K562 (cell line): Measurements from ENCODE around the gene LIPH. TPM values are rescaled to one million over a fixed set of nuclear protein-coding genes. Genes with fewer than 3 reads are reported as not detected.
A peak's percentile ranks its signal among the peaks of the same experiment; 100 is the strongest.

Experiments
- BHLHE40 ChIP-seq: IDR thresholded peaks from 2 replicates; pipeline ENCODE4 v1.6.1; 2011; ENCODE audit warnings: low read length, improper control_type of control experiment
- CTCFL ChIP-seq: IDR thresholded peaks from 2 replicates; pipeline ENCODE4 v1.6.1; 2011; ENCODE audit warnings: borderline replicate concordance, low read depth, mild to moderate bottlenecking, moderate library complexity, low read length; ENCODE audit not compliant: insufficient read depth, poor library complexity, severe bottlenecking
- FOXK1 ChIP-seq: sonication (generic); formaldehyde crosslinking; IDR thresholded peaks from 2 replicates; pipeline ENCODE4 v1.8.0; 2022; ENCODE audit warnings: missing genetic modification reagents, mild to moderate bottlenecking, borderline replicate concordance
- HNRNPK ChIP-seq: fragments of 200-400 bp; formaldehyde crosslinking; IDR thresholded peaks from one replicate; pipeline ENCODE4 v1.6.1; 2018; ENCODE audit warnings: mild to moderate bottlenecking, low read depth, low read length; ENCODE audit not compliant: poor library complexity, severe bottlenecking
- HOXB6 ChIP-seq: fragments of 250-450 bp; sonication (Bioruptor Pico); IDR thresholded peaks from 2 replicates; pipeline ENCODE4 v1.5.1; 2022; ENCODE audit warnings: mild to moderate bottlenecking, borderline replicate concordance
- ILK ChIP-seq: fragments of 450-650 bp; IDR thresholded peaks from 2 replicates; pipeline ENCODE4 v1.6.1; 2016; ENCODE audit warnings: missing genetic modification characterization, low read depth, mild to moderate bottlenecking, missing compliant biosample characterization, moderate library complexity, borderline replicate concordance
- LARP7 ChIP-seq: fragments of 450-650 bp; IDR thresholded peaks from 2 replicates; pipeline ENCODE4 v1.6.1; 2016
- MECOM ChIP-seq: fragments of 250-450 bp; sonication (Bioruptor Pico); IDR thresholded peaks from 2 replicates; pipeline ENCODE4 v1.8.0; 2022; ENCODE audit warnings: inconsistent platforms
- MITF ChIP-seq: IDR thresholded peaks from 2 replicates; pipeline ENCODE4 v1.6.1; 2014; ENCODE audit warnings: antibody characterized with exemption
- NR1H2 ChIP-seq: sonication (generic); formaldehyde crosslinking; IDR thresholded peaks from 2 replicates; pipeline ENCODE4 v1.4.0; 2020; ENCODE audit warnings: mild to moderate bottlenecking, missing genetic modification reagents
- SMARCE1 ChIP-seq: fragments of 450-650 bp; IDR thresholded peaks from 2 replicates; pipeline ENCODE4 v1.7.1; 2016; ENCODE audit warnings: mild to moderate bottlenecking
- TEAD4 ChIP-seq, 2 experiments: sonication (generic) in 1 of 2; formaldehyde crosslinking in 1 of 2; IDR thresholded peaks; 2 replicates each; pipeline versions ENCODE4 v1.6.1 to v1.8.0; 2012 to 2022; ENCODE audit warnings: borderline replicate concordance in 1 of 2, inconsistent platforms in 1 of 2, low read length in 1 of 2, mild to moderate bottlenecking in 1 of 2, missing genetic modification reagents in 1 of 2
- ZBTB7A ChIP-seq: IDR thresholded peaks from 2 replicates; pipeline ENCODE4 v1.6.1; 2011; ENCODE audit warnings: low read depth, mild to moderate bottlenecking, low read length, moderate library complexity, borderline replicate concordance; ENCODE audit not compliant: control insufficient read depth
- ZNF184 ChIP-seq: sonication (generic); formaldehyde crosslinking; IDR thresholded peaks from 2 replicates; pipeline ENCODE4 v1.5.0; 2020; ENCODE audit warnings: missing genetic modification reagents
- ZNF655 ChIP-seq: fragments of 250-450 bp; sonication (Bioruptor Pico); IDR thresholded peaks from 2 replicates; pipeline ENCODE4 v1.5.0; 2021
- polyA plus RNA-seq, 8 experiments: library from polyadenylated mRNA; depleted of rRNA in 4 of 8; stranded (reverse) in 5 of 8; unstranded in 3 of 8; fragments of >200 nt; fragmentation: Nextera tagmentation in 2 of 8; fragmentation: Illumina TruSeq in 1 of 8; extraction: Ambion mirVana in 2 of 8; extraction: Trizol in 1 of 8; gene quantifications; 2 replicates each; pipeline versions ENCODE4 v1.2.1 to v1.2.3, GENCODE V29; 2011 to 2014; ENCODE audit warnings: inconsistent platforms in 1 of 8, missing spikeins in 1 of 8
- total RNA-seq, 7 experiments: library from RNA; depleted of rRNA in 6 of 7; stranded (reverse); fragments of >200 nt in 6 of 7; fragmentation: Illumina TruSeq in 2 of 7; extraction: Trizol in 2 of 7; gene quantifications; 2 replicates each; pipeline versions ENCODE4 v1.2.1 to v1.2.3, GENCODE V29; 2011 to 2021; ENCODE audit warnings: low replicate concordance in 1 of 7
- TF ChIP-seq, protein P1 (sequence below): sonication (generic); formaldehyde crosslinking; IDR thresholded peaks from 2 replicates; pipeline ENCODE4 v1.8.1; 2023; ENCODE audit warnings: mild to moderate bottlenecking, missing genetic modification reagents
- TF ChIP-seq, protein P2 (sequence below): fragments of 450-650 bp; IDR thresholded peaks from 2 replicates; pipeline ENCODE4 v1.6.1; 2016
- TF ChIP-seq, protein P3 (sequence below): IDR thresholded peaks from 2 replicates; pipeline ENCODE4 v1.6.1; 2012; ENCODE audit warnings: low read depth, low read length, improper control_type of control experiment, borderline replicate concordance

LIPH gene
- total and polyA plus RNA-seq, 9 of the 15 experiments (the other 6 are each of a cell fraction or from before 2014, with no cell fraction given): 0.73 to 1.8 (median 1.3) TPM

DNA sequence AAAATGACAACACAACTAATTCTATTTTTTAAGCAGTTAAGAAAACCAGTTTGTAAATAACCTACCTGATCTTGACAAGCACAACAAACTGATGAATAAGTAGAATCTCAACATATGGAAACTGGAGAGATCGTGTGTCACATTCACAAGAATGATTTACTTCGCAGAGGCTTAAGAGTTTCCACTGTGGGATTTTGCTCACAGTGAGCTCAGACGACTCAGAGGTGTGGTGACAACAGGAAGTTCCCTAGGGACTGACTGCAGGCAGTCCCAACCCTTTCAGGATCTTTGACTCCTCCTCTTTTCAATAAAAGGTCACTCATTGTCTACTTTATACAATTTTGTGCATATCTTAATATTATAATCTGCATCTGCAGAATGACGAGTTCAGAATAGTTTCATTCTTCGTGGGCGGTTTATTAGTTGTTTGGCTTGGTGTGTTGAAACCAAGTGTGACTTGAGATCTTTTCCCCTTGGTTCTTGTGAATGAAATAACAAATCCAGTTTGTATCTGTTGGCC, at the start of gene LIPH (continued):
- TF ChIP-seq, protein P1, sequence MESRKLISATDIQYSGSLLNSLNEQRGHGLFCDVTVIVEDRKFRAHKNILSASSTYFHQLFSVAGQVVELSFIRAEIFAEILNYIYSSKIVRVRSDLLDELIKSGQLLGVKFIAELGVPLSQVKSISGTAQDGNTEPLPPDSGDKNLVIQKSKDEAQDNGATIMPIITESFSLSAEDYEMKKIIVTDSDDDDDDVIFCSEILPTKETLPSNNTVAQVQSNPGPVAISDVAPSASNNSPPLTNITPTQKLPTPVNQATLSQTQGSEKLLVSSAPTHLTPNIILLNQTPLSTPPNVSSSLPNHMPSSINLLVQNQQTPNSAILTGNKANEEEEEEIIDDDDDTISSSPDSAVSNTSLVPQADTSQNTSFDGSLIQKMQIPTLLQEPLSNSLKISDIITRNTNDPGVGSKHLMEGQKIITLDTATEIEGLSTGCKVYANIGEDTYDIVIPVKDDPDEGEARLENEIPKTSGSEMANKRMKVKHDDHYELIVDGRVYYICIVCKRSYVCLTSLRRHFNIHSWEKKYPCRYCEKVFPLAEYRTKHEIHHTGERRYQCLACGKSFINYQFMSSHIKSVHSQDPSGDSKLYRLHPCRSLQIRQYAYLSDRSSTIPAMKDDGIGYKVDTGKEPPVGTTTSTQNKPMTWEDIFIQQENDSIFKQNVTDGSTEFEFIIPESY (CRISPR knock-in tag): no peak
- TF ChIP-seq ZBTB7A (no peak), NR1H2 (CRISPR knock-in tag) (no peak), LARP7 (no peak), ILK (tag) (no peak), ZNF184 (CRISPR knock-in tag) (no peak), CTCFL (no peak), SMARCE1 (no peak), FOXK1 (CRISPR knock-in tag) (no peak), HOXB6 (no peak), TEAD4 (IDR thresholded peaks at IDR 0.05; ENCODE audit: low read length) (no peak), TEAD4 (CRISPR knock-in tag; IDR thresholded peaks at IDR 0.05; ENCODE audit: borderline replicate concordance) (no peak), HNRNPK (no peak), MECOM (CRISPR knock-in tag) (no peak), MITF (no peak), BHLHE40 (no peak), ZNF655 (CRISPR knock-in tag) (no peak)
- TF ChIP-seq, protein P2, sequence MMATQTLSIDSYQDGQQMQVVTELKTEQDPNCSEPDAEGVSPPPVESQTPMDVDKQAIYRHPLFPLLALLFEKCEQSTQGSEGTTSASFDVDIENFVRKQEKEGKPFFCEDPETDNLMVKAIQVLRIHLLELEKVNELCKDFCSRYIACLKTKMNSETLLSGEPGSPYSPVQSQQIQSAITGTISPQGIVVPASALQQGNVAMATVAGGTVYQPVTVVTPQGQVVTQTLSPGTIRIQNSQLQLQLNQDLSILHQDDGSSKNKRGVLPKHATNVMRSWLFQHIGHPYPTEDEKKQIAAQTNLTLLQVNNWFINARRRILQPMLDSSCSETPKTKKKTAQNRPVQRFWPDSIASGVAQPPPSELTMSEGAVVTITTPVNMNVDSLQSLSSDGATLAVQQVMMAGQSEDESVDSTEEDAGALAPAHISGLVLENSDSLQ: peak; percentile 86
- TF ChIP-seq, protein P3, sequence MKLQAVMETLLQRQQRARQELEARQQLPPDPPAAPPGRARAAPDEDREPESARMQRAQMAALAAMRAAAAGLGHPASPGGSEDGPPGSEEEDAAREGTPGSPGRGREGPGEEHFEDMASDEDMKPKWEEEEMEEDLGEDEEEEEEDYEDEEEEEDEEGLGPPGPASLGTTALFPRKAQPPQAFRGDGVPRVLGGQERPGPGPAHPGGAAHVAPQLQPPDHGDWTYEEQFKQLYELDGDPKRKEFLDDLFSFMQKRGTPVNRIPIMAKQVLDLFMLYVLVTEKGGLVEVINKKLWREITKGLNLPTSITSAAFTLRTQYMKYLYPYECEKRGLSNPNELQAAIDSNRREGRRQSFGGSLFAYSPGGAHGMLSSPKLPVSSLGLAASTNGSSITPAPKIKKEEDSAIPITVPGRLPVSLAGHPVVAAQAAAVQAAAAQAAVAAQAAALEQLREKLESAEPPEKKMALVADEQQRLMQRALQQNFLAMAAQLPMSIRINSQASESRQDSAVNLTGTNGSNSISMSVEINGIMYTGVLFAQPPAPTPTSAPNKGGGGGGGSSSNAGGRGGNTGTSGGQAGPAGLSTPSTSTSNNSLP: no peak
